Mesothelial cell of epicardium (in vitro differentiated cells): Measurements from ENCODE around the gene SAFB2. TPM values are rescaled to one million over a fixed set of nuclear protein-coding genes. Genes with fewer than 3 reads are reported as not detected.

Source experiments
- DNase-seq, 2 experiments: peaks; one replicate each; pipeline ENCODE4 v3.0.0; 2021; ENCODE audit warnings: low spot score in 2 of 2; ENCODE audit not compliant: unreplicated experiment in 2 of 2
- H3K27ac Mint-ChIP-seq: 2 replicates; pipeline ENCODE4 v1.8.0; 2021; ENCODE audit warnings: mixed read lengths
- H3K27me3 Mint-ChIP-seq: 2 replicates; pipeline ENCODE4 v1.8.0; 2021; ENCODE audit warnings: low read depth, mixed read lengths
- H3K36me3 Mint-ChIP-seq: 2 replicates; pipeline ENCODE4 v1.8.0; 2021; ENCODE audit warnings: mixed read lengths
- H3K4me1 Mint-ChIP-seq: 2 replicates; pipeline ENCODE4 v1.8.0; 2021; ENCODE audit warnings: mixed read lengths
- H3K4me3 Mint-ChIP-seq: 2 replicates; pipeline ENCODE4 v1.8.0; 2021; ENCODE audit warnings: mild to moderate bottlenecking, moderate library complexity, mixed read lengths
- H3K9me3 Mint-ChIP-seq: 2 replicates; pipeline ENCODE4 v1.8.0; 2021; ENCODE audit warnings: mixed read lengths
- total RNA-seq: library from RNA; stranded (reverse); gene quantifications from 3 replicates; pipeline ENCODE4 v1.2.1, GENCODE V29; 2021
- TF ChIP-seq, protein P1 (sequence below): fragments of 200-600 bp; sonication (generic); IDR thresholded peaks from one replicate; pipeline ENCODE4 v1.5.0; 2021; ENCODE audit warnings: antibody characterized with exemption; ENCODE audit not compliant: unreplicated experiment

Gene SAFB2
- total RNA-seq, 1 donor from 2014 or later: 78.4 TPM

GRCh38 chr19:5644037-5644436 is 21.5 kb upstream of the SAFB2 start:
- Mint-ChIP-seq H3K4me3 (no peak overlapping the region), H3K27ac (no peak overlapping the region), H3K9me3 (no peaks in the 10 kb centered on the region), H3K4me1 (peaks cover 5% of the 10 kb centered on the region), H3K36me3 (peaks cover 43% of the 10 kb centered on the region), H3K27me3 (no peaks in the 10 kb centered on the region)
- no peak for DNase-seq
- TF ChIP-seq, protein P1, sequence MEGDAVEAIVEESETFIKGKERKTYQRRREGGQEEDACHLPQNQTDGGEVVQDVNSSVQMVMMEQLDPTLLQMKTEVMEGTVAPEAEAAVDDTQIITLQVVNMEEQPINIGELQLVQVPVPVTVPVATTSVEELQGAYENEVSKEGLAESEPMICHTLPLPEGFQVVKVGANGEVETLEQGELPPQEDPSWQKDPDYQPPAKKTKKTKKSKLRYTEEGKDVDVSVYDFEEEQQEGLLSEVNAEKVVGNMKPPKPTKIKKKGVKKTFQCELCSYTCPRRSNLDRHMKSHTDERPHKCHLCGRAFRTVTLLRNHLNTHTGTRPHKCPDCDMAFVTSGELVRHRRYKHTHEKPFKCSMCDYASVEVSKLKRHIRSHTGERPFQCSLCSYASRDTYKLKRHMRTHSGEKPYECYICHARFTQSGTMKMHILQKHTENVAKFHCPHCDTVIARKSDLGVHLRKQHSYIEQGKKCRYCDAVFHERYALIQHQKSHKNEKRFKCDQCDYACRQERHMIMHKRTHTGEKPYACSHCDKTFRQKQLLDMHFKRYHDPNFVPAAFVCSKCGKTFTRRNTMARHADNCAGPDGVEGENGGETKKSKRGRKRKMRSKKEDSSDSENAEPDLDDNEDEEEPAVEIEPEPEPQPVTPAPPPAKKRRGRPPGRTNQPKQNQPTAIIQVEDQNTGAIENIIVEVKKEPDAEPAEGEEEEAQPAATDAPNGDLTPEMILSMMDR: no peak

GRCh38 chr19:5643060-5643459 is 20.5 kb upstream of the SAFB2 start:
- TF ChIP-seq, protein P1: no peak
- no peaks in the 10 kb centered on the region for H3K9me3 Mint-ChIP-seq
- H3K4me3 Mint-ChIP-seq: no peak overlapping the region
- no peaks in the 10 kb centered on the region for H3K27me3 Mint-ChIP-seq
- peaks cover 38% of the 10 kb centered on the region for H3K36me3 Mint-ChIP-seq
- DNase-seq: no peak
- H3K4me1 Mint-ChIP-seq: peaks cover 8% of the 10 kb centered on the region
- H3K27ac Mint-ChIP-seq: no peak overlapping the region

DNA sequence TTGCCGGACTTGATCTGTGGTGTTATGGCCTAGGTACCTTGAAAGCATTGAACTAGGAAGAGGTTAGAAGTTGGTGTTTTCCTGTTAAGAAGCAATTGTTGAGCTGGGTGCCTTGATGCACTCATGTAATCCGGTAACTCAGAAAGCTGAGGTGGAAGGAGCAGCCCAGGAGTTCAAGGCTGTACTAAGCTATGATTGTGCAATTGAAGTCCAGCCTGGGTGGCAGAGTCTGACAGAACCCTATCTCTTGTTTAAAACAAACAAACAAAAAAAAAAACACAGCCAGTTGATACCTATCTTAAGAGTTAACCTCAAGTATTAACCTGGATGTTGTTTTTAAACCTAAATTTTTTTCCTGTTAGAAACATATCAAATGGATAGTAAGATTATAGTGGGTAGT is 19.6 kb upstream of the SAFB2 start:
- no peak overlapping the region for H3K27ac Mint-ChIP-seq
- peaks cover 15% of the 10 kb centered on the region for H3K4me1 Mint-ChIP-seq
- TF ChIP-seq, protein P1: no peak
- no peak overlapping the region for H3K4me3 Mint-ChIP-seq
- DNase-seq: no peak
- no peaks in the 10 kb centered on the region for H3K27me3 Mint-ChIP-seq
- H3K36me3 Mint-ChIP-seq: peaks cover 33% of the 10 kb centered on the region
- no peaks in the 10 kb centered on the region for H3K9me3 Mint-ChIP-seq

- Mint-ChIP-seq H3K27me3 (no peaks in the 10 kb centered on the region), H3K9me3 (no peaks in the 10 kb centered on the region), H3K4me1 (peaks cover 15% of the 10 kb centered on the region), H3K27ac (no peak overlapping the region), H3K4me3 (no peak overlapping the region), H3K36me3 (peaks cover 23% of the 10 kb centered on the region)
- no peak for DNase-seq
- TF ChIP-seq, protein P1: no peak
Observed at GRCh38 chr19:5641171-5641570, 18.6 kb upstream of the SAFB2 start.

DNA sequence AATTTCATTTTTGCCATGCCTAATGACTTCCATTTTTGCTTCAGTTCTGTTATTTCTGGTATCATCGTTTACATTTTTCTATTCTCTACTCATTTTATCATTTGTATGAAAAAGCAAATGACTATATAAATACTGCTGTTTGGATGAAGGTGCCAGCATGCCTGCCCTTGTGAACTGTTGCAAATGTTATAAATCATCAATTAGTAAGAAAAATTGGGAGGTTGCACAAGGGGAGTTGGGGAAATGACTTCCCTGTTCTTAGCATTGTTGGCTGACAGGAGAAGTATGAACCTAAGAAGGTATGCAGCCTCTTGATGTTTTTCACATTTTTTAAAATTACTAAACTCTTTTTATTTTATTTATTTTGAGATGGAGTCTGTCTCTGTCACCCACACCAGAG is 15.4 kb upstream of the SAFB2 start:
- Mint-ChIP-seq H3K27me3 (no peaks in the 10 kb centered on the region), H3K36me3 (peaks cover 8% of the 10 kb centered on the region), H3K27ac (peak overlapping the region; percentile 64), H3K9me3 (no peaks in the 10 kb centered on the region), H3K4me3 (no peak overlapping the region), H3K4me1 (peaks cover 16% of the 10 kb centered on the region)
- DNase-seq: no peak
- TF ChIP-seq, protein P1: no peak

GRCh38 chr19:5635427-5635826 is 12.9 kb upstream of the SAFB2 start:
- Mint-ChIP-seq H3K4me3 (no peak overlapping the region), H3K27ac (peak overlapping the region; percentile 11), H3K4me1 (peaks cover 26% of the 10 kb centered on the region), H3K9me3 (no peaks in the 10 kb centered on the region), H3K27me3 (no peaks in the 10 kb centered on the region), H3K36me3 (peaks cover 2% of the 10 kb centered on the region)
- no peak for DNase-seq
- TF ChIP-seq, protein P1: no peak
